Stimulated activated naive CD4-positive, alpha-beta T cell treated with Interleukin-2 at 50 U/mL for 16 hours (primary cell): Measurements from ENCODE around the gene KIAA1671.

ENCODE experiments used
- DNase-seq: peaks from one replicate; lab custom pipeline; 2025; lab: John Stamatoyannopoulos, UW

KIAA1671 gene

DNA sequence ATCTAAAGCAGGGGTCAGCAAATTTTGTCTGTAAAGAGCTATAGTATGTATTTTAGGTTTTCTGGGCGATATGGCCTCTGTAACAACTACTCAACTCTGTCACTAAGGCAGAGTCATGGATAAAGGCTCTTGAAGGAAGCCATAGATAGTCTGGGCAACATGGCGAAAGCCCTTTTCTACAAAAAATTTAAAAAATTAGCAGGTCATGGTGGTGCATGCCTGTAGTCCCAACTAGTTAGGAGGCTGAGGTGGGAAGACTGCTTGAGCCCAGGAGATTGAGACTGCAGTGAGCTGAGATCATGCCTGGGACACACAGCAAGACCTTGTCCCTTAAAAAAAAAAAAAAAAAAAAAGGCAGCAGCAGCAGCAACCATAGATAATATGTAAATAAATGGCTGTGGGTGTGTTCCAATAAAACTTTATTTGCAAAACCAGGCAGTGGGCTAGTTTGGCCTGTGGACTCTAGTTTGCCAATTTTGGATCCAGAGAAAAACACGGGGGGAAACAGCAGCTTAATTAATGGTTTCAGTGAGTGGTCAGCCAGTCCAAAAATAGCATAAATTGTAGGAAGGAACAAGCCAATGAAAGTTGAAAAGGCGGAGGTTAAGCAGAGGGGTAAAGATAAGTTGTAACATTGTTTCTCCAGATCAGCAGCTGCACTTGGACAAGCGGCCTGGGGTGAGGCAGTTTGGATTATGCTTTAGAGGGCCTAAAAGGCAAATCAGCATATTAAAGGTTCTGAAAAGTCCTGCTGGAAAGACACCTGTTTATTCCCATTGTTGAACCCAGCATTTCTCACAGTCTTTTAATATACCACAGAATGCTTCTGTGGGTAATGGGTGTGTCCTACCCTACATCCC, 62.6 kb downstream of the KIAA1671 start:
- no peak for DNase-seq

DNA sequence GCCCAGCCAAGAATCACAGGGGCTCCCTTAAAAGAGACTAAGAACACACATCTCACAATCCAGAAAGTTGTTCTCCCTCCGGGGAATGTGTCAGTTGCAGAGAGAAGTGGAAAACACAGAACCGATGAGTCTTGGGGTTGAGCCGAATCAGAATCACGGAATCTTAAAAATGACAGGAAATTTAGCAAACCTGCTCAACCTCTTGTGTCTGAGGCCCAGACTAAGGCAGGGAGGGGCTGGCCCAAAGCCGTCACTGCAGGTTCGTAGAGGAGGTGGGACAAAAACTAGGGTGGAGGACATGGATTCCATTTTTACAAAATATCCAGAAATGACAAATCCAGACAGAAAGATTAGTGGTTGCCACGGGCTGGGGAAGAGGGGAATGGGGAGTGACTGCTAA, 63.8 kb downstream of the KIAA1671 start:
- no peak for DNase-seq

DNA sequence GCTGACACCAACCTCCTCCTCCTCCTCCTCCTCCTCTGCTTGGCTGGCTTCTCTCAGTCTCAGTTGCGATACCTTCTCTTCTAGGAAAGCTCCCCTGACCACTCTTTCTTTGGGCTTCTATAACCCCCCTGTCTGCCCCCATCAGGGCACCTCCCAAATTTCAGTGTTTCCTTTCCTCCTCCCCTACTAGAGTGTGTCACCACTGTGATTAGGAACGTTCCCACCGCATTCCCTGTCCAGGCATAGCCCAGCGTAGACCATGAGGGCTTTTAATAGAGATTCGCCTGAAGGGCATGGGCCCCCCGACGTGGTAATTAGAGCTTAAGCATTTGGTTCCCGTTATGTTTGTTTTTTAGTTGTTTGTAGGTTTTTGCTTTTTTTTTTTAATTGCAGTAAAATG, 65.5 kb downstream of the KIAA1671 start:
- DNase-seq = no peak

DNA sequence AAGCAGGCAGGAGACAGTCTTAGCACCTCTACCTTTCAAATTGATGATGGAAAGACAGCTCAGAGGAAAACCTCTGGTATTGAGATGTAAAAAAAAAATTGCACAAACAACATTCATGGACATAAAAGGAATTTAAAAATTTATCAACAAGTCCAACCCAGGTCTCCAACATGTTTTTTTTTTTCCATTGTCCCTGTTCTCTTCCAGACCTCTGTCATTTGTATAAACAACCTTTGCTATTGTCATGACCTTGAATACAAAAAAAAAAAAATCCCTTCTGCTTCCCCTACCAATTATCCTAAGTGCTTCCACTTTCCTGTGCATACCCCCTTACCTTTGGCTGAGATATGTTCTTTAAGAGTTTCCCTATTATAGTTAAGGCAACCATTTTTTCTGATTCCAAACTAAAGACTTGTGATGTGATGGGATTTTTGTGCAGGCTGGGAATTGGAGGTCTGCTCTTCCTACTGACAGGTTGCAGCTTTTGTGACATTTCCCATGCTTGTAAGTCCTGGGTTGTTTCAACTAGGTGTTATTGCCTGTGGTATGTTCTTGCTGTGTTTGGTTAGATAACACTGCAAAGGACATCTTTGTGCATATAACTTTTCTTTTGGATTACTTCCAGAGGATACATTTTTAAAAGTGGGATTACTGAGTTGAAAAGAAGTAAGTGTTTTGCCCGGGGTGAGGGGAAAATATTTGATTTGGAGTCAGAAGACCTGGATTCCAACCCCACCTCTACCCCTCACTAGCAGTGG, 67.1 kb downstream of the KIAA1671 start:
- DNase-seq = no peak

DNA sequence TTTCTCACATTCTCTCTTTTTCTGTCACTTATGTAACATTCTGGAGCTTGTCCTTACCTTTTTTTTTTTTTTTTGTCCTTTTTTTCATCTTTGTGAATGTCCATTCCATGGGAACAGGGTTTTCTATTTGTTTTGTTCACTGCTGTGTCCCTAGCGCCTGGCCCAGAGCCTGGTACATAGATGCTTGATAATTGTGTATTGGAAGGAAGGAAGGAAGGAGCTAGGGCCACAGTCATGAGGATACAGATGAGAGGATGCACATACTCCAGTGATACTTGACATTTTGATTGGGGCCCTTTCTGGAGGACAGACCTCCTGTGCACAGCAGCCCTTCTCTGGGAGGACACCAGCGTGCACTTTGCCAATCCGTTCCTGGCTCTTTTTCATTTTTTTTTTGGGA, 68.9 kb downstream of the KIAA1671 start:
- no peak for DNase-seq

DNA sequence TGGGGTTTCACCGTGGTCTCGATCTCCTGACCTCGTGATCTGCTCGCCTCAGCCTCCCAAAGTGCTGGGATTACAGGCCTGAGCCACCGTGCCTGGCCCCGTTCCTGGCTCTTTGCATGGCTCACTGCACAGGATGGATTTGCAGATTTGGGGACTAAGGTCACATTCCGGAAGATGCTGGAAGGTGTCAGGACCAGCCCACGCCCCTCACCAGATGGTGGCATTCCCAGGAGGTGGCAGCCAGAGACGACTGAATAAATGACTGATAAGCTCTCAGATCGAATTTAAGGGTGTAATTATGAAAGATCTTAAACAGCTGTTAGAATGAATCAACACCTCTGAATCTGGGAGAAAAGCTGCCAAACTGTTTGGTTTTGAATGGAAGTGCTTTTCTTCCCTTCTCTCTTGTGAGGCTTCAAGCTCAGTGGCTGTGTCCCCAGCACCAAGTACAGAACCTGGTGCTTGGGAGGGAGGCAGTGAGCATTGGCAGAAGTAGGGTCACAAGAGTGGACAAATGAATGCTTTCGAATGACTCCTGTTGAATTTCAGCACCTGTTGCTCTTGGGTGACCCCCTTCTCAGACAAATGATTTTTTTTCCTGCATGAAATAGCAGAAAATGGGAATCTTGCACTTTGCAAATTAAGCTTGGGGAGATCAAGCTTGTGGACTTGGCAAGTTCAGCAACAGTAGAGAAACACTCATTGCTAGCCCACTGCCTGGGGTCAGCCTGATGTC, 69.6 kb downstream of the KIAA1671 start:
- no peak for DNase-seq

DNA sequence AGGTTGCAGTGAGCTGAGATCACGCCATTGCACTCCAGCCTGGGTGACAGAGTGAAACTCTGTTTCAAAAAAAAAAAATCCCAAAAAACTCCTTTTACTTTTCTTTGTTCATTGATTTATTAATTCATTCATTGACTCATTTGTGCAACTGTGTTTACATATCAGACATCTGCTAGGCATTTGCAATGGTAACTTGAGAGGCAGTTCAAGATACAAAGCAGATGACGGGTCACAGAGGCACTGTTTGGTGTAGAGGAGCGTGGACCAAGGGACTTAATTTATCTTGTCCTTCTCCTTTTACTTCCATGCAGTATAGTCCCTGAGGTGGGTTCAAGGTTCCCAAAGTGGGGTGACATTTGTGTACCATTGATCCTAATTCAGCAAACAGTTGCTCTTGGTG, 71.4 kb downstream of the KIAA1671 start:
- DNase-seq = no peak

DNA sequence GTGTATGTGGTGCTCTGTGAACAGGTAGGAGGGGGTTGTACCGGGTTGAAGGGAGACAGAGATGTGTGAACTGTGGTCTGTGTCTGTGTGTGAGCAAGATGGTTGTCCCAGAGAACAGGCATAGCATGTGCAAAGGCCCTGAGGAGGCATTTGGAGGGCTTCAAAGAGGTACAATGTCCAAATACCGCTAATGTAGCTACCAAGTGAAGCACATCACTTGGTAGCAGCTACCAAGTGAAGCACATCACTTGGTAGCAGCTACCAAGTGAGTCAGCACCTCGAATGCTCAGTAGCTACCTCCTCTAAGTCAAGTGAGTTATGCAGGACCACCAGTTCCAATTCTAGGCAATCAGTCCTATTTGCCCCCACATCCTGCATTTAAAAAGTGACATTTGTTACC, 72.4 kb downstream of the KIAA1671 start:
- no peak for DNase-seq

DNA sequence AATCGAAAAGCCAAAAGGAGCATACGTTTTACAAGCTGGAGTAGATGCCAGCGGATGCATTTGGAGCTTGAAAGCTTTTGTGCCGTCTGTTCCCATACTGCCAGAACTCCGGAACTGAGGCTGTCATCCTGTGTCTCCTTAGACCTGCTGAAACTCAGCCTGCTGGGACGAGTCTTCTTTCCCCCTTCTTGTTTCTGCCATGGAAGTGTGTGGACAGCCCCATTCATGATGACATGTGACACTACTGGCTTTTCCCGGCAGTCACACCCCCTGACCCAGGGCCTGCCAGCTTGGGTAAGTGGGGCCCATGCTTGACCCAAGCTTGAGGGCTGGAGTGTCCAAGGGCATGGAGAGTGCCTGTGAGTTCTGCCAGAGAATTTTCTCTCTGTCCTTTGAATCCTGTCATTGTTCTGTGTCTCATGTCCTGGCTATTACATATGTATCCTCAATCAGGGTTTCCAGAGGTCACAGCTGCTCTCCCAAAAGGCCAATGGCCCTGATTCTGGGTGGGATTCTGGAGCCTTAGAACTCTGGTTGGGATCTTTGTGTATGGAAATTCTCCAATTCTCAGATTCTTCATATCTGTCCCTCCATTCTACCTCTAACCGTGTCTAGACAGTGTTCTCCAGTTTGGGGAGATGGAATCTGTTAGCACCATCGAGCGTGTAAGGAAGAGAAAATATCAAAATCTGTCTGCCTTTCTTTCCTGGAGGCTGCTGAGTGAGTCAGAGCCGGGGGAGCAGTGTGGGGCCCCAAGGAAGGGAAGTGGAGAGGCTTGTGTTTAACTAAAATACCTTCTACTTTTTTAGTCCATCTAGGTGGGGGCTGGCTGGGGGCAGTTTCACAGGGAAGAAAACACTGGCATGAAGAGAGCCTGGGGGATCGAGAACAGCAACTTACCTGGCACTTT, 73.2 kb downstream of the KIAA1671 start:
- no peak for DNase-seq

DNA sequence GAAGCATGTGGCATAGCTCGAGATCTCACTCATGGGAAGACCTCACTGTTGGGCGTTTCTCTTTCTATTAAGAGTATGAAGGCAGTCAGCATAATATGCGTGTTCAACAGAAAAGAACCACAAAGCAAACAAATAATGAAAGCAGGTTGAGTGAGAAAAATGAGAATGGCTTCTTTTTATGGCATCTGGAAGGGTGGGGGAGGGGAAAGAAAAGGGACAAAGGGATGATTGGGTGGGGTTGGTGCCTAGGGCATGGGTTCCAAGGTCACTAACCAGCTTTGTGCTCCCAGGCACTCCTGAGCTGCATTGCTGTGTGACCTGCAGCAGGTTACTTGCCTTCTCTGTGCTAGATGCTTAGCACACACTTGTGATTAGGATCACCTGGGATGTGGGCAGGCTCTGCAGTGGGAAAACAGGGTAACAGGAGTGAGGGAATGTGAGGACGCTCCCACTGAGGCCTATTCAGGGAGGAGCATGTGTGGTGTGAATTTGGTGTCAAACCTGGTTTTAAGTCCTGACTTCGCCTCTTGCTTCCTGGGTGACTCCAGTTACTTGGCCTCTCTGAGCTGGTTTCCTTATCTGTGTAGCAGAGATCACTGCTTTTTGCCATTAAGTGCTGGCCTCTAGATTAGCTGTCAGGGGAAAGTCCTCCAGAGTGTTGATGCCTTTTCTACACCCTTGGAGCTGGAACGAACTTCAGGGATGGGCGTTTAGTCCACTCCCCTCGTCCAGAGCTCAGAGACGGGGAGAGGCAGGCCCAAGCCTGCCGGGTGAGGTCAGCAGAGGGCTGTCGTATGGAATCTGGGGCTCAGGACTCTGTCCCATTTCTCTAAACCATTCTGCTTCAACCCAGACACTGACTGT, 74.8 kb downstream of the KIAA1671 start:
- DNase-seq = no peak

DNA sequence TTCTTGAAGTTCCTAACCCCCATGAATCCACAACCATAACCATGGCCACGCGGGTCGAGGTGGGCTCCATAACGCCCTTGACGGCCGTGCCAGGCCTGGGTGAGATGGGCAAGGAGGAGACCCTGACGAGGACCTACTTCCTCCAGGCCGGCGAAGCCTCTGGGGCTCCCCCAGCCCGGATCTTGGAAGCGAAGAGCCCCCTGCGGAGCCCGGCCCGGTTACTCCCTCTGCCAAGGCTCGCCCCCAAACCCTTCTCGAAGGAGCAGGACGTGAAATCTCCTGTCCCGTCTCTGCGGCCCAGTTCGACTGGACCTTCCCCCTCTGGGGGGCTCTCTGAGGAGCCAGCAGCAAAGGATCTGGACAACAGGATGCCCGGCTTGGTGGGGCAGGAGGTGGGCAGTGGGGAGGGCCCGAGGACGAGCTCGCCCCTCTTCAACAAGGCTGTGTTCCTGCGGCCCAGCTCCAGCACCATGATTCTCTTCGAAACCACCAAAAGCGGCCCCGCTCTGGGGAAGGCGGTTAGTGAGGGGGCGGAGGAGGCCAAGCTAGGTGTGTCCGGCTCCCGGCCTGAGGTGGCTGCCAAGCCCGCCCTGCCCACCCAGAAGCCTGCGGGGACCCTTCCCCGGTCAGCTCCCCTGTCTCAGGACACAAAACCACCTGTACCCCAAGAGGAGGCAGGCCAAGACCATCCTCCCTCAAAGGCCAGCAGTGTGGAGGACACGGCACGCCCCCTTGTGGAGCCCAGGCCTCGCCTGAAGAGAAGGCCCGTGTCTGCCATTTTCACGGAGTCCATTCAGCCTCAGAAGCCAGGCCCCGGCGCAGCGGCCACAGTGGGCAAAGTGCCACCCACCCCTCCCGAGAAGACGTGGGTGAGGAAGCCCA, 75.7 kb downstream of the KIAA1671 start:
- no peak for DNase-seq

DNA sequence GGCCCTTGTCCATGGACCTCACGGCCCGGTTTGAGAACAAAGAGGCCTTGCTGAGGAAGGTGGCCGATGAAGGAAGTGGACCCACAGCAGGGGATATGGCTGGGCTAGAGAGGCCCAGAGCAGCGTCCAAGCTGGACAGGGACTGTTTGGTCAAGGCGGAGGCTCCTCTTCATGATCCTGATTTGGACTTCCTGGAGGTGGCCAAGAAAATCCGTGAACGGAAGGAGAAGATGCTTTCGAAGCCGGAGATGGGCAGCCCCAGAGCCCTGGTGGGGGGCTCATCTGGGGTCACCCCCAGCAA, 76.3 kb downstream of the KIAA1671 start:
- no peak for DNase-seq

DNA sequence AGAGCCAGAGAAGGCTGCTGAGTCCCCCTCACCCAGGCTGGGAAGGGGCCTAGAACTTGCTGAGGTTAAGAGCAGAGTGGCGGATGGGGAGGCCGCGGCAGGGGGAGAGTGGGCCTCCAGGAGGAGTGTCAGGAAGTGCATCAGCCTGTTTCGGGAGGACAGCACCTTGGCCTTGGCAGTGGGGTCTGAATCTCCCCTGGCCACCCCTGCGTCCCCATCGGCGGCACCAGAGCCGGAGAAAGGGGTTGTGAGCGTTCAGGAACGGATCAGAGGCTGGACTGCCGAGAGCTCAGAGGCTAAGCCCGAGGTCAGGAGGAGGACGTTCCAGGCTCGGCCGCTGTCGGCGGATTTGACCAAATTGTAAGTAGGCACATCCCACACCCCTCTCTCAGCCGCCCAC, 76.7 kb downstream of the KIAA1671 start:
- no peak for DNase-seq

DNA sequence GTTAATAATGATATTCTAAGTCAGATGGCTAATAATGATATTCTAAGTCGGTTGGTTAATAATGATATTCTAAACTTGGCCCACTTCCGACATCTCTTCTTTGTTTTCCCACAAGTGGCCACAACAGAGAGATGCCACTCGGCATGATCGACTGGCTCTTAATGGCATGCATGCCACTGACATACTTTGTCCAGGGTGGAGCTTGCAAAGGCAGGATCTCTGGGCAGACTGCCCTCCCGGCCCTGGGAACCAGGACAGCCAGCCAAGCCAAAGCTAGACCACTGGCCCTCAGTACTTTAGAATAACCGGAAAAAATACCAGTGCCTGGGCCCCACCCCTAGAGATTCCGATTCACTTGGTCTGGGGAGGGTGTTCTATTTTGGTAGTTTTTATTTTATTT, 78.1 kb downstream of the KIAA1671 start:
- no peak for DNase-seq

DNA sequence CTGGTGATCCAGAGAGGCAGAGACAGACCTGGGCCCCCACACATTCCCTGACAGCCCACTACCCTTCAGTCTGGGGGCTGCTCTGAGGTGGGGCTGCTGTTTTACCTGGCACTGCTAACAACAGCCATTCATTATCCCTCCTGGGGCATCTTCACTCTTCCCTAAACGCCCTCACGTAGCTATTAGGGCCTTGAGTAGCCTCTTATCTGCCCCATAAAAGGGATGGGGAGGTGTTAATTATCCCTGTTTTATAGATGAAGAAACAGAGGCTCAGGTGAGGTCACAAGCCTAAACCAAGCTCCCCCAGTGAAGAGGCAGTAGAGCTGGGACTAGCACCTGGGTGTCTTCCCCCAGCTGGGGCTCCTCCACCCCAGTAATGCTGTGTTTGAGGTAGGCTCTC, 79.5 kb downstream of the KIAA1671 start:
- no peak for DNase-seq

DNA sequence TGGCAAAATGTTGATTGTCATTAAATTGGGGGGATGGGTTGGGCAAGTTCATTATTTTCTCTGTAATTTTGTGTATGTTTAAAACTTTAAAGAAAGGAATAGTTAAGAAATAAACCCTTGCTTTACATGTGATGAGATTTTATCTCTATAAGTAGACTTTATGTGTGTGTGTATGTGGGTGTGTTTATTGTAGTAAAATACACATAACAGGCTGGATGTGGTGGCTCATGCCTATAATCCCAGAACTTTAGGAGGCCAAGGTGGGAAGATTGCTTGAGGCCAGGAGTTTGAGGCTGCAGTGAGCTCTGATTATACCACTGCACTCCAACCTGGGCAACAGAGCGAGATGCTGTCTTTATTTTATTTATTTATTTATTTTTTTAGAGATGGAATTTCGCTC, 83.2 kb downstream of the KIAA1671 start:
- DNase-seq = no peak

DNA sequence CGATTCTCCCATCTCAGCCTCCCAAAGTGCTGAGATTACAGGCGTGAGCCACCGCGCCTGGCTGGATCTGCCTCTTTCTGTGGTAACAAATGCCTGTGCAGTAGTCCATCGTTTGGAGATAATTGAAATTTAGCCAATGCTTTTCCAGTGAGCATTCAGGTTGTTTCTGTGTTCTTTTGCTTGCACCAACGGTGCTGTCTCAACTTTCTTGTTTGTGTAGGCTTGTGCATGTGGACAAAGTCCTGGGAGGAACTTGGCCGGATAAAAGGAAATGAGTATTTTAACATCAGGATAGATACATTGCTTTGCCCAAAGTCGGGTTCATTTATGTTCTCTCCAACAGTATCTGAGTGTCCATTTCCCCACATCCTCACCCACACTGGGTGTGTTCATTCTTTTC, 85.7 kb downstream of the KIAA1671 start:
- DNase-seq = no peak

DNA sequence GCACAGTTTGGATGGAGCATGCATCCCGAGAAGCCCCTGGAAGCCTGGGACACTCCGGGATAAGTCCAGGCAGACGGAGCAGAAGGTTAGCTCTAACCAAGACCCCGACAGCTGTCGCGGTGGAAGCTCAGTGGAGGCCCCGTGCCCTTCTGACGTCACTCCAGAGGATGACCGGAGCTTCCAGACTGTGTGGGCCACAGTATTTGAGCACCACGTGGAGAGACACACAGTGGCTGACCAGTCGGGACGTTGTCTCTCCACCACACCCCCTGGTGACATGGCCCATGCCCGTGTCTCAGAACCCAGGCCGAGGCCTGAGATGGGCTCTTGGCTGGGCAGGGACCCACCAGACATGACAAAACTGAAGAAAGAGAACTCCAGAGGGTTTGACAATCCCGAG, 86.3 kb downstream of the KIAA1671 start:
- DNase-seq = no peak

DNA sequence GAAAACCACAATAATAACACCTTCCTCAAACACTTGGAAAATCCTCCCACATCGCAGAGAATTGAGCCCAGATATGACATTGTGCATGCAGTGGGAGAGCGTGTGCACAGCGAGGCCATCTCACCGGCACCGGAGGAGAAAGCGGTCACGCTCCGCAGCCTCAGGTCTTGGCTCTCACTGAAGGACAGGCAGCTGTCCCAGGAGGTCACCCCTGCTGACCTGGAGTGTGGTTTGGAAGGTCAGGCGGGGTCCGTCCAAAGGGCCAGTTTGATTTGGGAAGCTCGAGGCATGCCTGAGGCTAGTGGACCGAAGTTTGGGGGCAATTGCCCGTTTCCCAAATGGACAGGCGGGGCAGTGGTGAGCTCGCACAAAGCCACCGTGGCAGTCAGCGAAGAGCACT, 86.7 kb downstream of the KIAA1671 start:
- no peak for DNase-seq

DNA sequence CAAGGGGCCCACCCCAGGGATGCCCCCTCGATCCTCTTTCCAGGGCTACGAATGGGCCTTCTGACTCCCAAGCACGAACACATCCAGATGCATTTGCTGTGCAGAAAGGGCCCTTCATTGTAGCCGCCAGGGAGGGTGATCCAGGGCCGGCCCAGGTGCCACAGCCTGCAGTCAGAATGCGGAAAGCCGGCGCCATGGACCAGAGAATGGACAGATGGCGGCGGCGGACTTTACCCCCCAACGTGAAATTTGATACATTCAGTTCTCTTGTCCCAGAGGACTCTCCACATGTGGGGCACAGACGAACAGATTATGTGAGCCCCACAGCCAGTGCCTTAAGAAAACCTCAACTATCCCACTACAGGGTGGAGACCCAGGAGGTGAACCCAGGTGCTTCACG, 87.2 kb downstream of the KIAA1671 start:
- no peak for DNase-seq
